ENCODE results near the gene ATP6V0E2.

DNA sequence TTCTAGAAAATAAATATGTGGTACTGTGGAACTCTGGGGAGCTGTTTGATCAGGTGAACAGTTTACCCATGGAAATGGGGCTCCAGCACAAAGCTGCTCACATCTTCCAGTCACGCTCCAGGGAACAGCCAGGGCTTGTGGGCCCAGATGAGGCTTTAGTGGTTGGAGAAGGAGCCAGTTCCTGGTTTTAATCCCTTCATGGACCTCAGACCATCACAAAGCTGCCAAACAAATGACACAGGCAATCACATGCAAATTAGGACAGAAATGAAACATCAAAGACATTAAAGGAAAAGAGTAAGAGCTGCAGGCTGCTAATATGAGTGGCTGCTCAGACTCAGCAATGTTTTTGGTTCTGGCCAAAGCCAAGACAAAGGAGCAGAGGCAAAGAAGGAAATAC lies 2.2 kb upstream of the ATP6V0E2 start:
- TF ChIP-seq, protein P1, sequence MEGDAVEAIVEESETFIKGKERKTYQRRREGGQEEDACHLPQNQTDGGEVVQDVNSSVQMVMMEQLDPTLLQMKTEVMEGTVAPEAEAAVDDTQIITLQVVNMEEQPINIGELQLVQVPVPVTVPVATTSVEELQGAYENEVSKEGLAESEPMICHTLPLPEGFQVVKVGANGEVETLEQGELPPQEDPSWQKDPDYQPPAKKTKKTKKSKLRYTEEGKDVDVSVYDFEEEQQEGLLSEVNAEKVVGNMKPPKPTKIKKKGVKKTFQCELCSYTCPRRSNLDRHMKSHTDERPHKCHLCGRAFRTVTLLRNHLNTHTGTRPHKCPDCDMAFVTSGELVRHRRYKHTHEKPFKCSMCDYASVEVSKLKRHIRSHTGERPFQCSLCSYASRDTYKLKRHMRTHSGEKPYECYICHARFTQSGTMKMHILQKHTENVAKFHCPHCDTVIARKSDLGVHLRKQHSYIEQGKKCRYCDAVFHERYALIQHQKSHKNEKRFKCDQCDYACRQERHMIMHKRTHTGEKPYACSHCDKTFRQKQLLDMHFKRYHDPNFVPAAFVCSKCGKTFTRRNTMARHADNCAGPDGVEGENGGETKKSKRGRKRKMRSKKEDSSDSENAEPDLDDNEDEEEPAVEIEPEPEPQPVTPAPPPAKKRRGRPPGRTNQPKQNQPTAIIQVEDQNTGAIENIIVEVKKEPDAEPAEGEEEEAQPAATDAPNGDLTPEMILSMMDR (conservative IDR thresholded peaks at IDR 0.05; ENCODE audit: low read depth, low read length): no peak
- no peak for TF ChIP-seq EZH2 (IDR thresholded peaks at IDR 0.05; ENCODE audit: borderline replicate concordance, low read depth, low read length, poor library complexity, severe bottlenecking)

Data from A673 (cell line).